Posterior cingulate gyrus (tissue), 11 donors: Measurements from ENCODE around the gene ZNF429.
"Not testable (repeated sequence)": the region's sequence is repeated elsewhere in the genome, so short reads cannot be mapped to it uniquely, and the experiment has no call there.

ENCODE experiments used
- DNase-seq, 10 donors: peaks; one replicate each; pipeline versions ENCODE4 v3.0.0 to v3.0.0-alpha.2; 2020 to 2021; ENCODE audit warnings: mixed read lengths in 3 of 10
- intact Hi-C: fragments of 100-400 bp; cut with DNase I; formaldehyde crosslinking; loops from one replicate; pipeline ENCODE4 v1.15.1; 2023

ZNF429 gene

DNA sequence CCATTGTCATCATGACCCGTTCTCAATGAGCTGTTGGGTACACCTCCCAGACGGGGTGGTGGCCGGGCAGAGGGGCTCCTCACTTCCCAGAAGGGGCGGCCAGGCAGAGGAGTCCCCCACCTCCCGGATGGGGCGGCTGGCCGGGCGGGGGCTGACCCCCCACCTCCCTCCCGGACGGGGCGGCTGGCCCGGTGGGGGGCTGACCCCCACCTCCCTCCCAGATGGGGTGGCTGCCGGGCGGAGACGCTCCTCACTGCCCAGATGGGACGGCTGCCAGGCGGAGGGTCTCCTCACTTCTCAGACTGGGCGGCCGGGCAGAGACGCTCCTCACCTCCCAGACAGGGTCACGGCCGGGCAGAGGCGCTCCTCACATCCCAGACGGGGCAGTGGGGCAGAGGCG, 5.7 kb downstream of the ZNF429 start:
- intact Hi-C loops, DNase-seq: not testable (repeated sequence)

GRCh38 chr19:21512609-21513008, 7.2 kb downstream of the ZNF429 start:
- DNase-seq, intact Hi-C loops: not testable (repeated sequence)

DNA sequence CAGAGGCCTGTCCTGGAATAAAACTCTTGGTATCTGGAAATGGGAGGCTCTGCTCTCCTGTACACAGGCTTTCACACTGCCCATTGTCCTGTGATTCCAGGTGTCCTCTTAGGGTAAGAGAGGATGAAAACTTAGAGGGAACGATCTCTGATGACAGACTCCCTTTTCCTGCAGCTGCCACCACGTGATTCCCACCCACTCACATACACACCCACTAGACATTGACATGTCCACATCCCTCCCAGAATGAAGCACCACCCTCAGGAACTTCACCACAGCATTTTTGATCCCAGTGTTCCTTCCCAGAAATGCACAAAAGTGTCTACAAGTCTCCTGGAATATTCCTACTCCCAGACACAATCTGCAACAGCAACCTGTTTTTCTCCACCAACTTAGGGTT, 8.2 kb downstream of the ZNF429 start:
- DNase-seq: no peak
- intact Hi-C loops: no loop called here

GRCh38 chr19:21519488-21519887, 14.1 kb downstream of the ZNF429 start:
- intact Hi-C loops: no loop called here
- no peak for DNase-seq

GRCh38 chr19:21532904-21533303, 27.5 kb downstream of the ZNF429 start:
- intact Hi-C loops: no loop called here
- no peak for DNase-seq

- DNase-seq, intact Hi-C loops: not testable (repeated sequence)
Measured at GRCh38 chr19:21536741-21537290, 31.4 kb downstream of the ZNF429 start.

DNA sequence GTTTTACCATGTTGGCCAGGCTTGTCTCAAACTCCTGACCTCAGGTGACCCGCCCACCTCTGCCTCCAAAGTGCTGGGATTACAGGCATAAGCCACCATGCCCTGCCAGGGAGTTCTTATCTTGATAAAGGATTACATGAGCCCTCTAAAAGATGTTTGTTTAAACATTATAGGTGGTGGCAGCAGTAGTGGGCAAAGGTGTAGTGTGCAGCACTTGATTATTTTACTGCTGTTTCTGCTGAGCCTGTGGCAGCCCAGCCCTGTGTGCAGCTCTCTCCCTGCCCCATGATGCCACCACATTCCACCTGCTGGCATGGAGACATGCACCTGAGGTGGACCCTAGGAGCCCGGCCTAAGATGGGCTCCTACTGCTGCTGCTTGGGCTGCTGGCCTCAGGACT, 54.0 kb downstream of the ZNF429 start:
- intact Hi-C loops: no loop called here
- no peak for DNase-seq

DNA sequence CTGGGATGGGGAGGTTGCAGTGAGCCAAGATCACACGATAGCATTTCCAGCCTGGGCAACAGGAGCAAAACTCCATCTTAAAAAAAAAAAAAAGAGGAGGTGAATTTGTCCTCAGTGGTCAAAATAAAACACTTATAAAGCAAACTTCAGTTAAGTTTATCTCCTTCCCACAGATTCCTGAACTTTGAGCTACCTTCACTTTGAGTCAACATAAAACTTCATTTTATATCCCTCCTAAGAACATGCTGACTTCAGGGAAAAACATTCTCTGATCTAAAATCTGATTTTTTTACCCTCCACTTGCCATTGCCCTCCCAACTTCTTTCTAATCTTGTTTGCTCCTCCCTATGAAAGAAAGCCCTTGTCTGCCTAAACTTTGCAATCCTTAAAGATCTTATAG, 59.0 kb downstream of the ZNF429 start:
- DNase-seq: no peak
- intact Hi-C loops: no loop called here

GRCh38 chr19:21566073-21566472, 60.7 kb downstream of the ZNF429 start:
- intact Hi-C loops: no loop called here
- no peak for DNase-seq

GRCh38 chr19:21567806-21568205, 62.4 kb downstream of the ZNF429 start:
- intact Hi-C loops: not testable (repeated sequence)

DNA sequence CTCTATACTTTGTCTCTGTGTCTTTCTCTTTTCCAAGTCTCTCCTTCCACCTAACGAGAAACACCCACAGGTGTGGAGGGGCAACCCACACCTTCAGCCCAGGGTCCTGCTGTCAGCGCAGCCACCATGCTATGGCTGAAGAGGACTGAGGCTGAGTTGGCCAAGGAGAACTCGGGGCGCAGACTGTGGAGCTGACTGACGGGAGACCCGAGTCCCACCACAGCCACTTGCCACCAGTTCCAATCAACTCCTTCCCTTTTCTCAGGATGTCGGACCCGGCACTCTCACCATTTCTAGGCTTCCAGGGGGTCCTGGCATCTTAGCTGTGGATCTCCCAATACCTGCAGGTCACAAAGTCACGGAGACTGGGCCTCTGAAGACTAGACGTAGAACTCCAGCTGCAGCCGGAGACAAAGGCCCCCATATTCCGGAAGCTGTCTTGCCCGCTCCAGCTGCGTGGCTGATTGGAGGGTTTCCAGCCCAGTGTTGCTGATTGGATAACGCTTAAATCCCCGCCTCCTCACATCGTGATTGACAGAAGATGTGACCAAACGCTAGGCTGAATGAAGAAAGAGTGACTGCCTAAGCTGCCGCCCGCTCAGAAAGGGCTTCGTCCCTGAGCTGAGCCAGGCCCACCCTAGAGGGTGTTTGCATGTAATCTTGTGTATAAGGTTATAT, 63.6 kb downstream of the ZNF429 start:
- peak; percentile 53 to 97 (median 82) for DNase-seq
- intact Hi-C loops: no loop called here

More at GRCh38 chr19:21567806-21568205, 62.4 kb downstream of the ZNF429 start:
- not testable (repeated sequence) for DNase-seq

DNA sequence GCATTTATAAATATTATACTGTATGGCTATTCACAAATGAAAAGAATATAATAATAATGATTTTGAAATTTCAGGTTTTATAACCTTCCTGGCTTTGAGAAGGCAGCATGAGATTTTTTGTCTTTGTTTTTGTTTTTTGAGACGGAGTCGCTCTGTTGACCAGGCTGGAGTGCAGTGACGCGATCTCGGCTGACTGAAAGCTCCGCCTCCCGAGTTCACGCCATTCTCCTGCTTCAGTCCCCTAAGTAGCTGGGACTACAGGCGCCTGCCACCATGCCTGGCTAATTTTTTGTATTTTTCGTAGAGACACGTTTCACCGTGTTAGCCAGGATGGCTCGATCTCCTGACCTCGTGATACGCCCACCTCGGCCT, 64.1 kb downstream of the ZNF429 start:
- intact Hi-C loops: no loop called here
- DNase-seq: peak in 6 of 10 donors; percentile 33 to 95 (median 56)

DNA sequence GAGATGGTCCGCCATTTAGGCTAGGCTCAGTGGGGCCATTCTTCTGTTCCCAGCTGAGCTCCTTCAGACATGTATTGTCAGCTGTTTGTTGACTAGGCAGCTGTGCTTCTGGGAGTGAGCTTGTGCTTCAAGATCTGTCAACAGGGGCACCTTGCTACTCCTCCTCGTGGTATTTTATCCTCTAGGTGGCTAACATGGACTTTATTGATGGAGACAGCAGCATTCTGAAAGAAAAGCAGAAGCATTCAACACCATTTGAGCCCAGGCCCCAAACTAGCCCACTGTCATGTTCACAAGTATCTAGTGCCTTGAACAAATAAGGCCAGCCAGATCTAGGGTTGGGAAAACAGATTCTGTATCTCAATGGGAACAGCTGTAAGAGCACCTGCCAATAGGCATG, 65.9 kb downstream of the ZNF429 start:
- intact Hi-C loops: no loop called here
- DNase-seq: no peak

DNA sequence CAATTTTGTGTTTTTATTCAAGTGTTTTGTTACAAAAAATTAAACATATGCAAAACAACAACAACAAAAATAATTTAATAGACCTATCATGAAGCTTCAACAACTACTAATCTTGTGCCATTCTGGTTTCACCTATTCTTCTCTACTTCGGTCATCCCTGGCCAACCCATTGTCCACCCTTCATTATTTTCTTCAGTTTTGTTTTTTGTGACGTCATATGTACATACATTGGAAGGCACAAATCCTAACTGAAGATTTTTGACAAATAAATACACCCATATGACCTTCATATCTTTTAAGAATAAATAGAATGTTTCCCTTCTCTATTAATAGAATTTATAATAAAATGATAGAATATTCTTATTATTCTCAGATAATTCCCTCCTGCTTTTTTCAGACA, 69.2 kb downstream of the ZNF429 start:
- DNase-seq: no peak
- intact Hi-C loops: no loop called here

- no peak for DNase-seq
- intact Hi-C loops: no loop called here
Measured at GRCh38 chr19:21576481-21576880, 71.1 kb downstream of the ZNF429 start.

GRCh38 chr19:21580101-21580500, 74.7 kb downstream of the ZNF429 start:
- intact Hi-C loops: no loop called here

GRCh38 chr19:21580818-21581217, 75.4 kb downstream of the ZNF429 start:
- no peak for DNase-seq

More at GRCh38 chr19:21580101-21580500, 74.7 kb downstream of the ZNF429 start:
- DNase-seq: no peak

GRCh38 chr19:21581646-21582240, 76.3 kb downstream of the ZNF429 start:
- no peak for DNase-seq
- intact Hi-C loops: no loop called here

More at GRCh38 chr19:21580818-21581217, 75.4 kb downstream of the ZNF429 start:
- intact Hi-C loops: no loop called here

GRCh38 chr19:21584537-21584936, 79.1 kb downstream of the ZNF429 start:
- intact Hi-C loops: no loop called here

DNA sequence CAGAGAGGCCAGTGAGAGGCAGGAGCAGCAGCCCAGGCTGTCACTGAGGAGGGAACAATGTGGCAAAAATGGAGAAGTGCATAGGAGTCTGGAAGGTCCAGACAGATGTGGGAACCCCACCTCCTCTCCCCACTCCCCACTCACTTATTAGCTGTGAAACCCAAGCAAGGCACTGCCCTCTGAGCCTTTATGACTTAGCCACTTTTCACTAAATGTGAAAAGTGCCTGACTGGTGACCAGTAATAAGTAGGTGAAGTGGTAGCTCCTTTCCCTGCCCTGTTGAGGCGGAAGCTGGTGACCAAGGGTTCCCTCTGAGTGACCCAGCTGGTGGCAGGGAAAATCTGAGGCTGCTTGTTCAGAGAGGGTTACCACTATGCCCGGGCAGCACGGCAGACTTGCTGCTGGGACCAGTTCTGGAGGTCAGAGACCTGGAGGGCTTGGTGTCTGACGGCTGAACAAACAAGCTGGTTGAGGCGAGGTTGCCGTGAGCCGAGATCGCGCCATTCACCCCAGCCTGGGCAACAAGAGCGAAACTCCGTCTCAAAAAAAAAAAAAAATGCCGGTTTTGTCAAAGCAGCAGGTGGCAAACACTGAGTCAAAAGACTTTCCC, 80.0 kb downstream of the ZNF429 start:
- intact Hi-C loops: no loop called here

More at GRCh38 chr19:21584537-21584936, 79.1 kb downstream of the ZNF429 start:
- no peak for DNase-seq

GRCh38 chr19:21586311-21587116, 81.1 kb downstream of the ZNF429 start:
- peak in 4 of 10 donors; percentile 37 to 83 (median 76) for DNase-seq
- intact Hi-C loops: no loop called here

More for the DNA sequence above, 80.0 kb downstream of the ZNF429 start:
- DNase-seq: peak in 1 of 10 donors; percentile 78
